ENCODE results near the gene ATOH8.

GRCh38 chr2:85733121-85733960 lies 20.4 kb upstream of the ATOH8 start:
- TF ChIP-seq CTCF (IDR thresholded peaks at IDR 0.05), result no peak
- no peak for TF ChIP-seq EZH2 (IDR thresholded peaks at IDR 0.05; ENCODE audit: borderline replicate concordance, insufficient read depth, low read depth, low read length, poor library complexity, severe bottlenecking)
